Measurements from ENCODE around the gene KXD1. TPM values are rescaled to one million over a fixed set of nuclear protein-coding genes. Genes with fewer than 3 reads are reported as not detected.
A peak's percentile ranks its signal among the peaks of the same experiment; 100 is the strongest.
"Not testable (repeated sequence)": the region's sequence is repeated elsewhere in the genome, so short reads cannot be mapped to it uniquely, and the experiment has no call there.

Gene KXD1
- total RNA-seq, 3 donors from 2014 or later = 63.2 to 76.9 (median 68.8) TPM

GRCh38 chr19:18597809-18598660, 40.4 kb downstream of the KXD1 start:
- DNase-seq = peak in 1 of 3 donors; percentile 44
- TF ChIP-seq, protein P1, sequence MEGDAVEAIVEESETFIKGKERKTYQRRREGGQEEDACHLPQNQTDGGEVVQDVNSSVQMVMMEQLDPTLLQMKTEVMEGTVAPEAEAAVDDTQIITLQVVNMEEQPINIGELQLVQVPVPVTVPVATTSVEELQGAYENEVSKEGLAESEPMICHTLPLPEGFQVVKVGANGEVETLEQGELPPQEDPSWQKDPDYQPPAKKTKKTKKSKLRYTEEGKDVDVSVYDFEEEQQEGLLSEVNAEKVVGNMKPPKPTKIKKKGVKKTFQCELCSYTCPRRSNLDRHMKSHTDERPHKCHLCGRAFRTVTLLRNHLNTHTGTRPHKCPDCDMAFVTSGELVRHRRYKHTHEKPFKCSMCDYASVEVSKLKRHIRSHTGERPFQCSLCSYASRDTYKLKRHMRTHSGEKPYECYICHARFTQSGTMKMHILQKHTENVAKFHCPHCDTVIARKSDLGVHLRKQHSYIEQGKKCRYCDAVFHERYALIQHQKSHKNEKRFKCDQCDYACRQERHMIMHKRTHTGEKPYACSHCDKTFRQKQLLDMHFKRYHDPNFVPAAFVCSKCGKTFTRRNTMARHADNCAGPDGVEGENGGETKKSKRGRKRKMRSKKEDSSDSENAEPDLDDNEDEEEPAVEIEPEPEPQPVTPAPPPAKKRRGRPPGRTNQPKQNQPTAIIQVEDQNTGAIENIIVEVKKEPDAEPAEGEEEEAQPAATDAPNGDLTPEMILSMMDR (IDR thresholded peaks at IDR 0.05) = no peak
- Histone ChIP-seq H3K36me3 (ENCODE audit: low read depth) (no peaks in the 10 kb centered on the region), H3K4me1 (ENCODE audit: low read depth) (peaks cover 14% of the 10 kb centered on the region), H3K9me3 (no peaks in the 10 kb centered on the region), H3K4me3 (no peak overlapping the region)
- no peak for ATAC-seq
- intact Hi-C loops (cut with DNase I, micrococcal nuclease) = loop anchor here in 1 of 2 donors (10.0 kb wide), 1 partner anchor 247 kb away; no protein-coding TSS in a partner anchor

DNA sequence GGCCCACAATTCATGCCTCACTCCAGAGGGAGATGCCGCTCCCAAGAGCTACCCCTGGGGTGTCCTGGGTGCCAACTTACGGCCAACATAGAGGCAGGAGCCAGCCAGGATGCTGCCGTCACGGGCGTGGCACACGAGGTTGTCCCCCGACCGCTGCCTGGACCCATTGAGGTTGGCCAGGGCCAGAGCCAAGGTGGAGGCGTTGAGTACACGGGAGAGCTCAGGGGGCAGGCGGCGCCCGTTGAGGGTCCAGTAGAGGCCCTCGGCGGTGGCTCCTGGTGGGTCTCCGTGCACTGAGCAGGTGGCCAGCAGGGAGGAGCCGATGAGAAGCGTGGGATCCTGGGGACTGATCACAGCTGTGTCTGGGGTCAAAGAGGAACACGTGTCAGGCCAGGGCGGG, 41.8 kb downstream of the KXD1 start:
- peak in 1 of 3 donors; percentile 49 for DNase-seq
- H3K9me3 ChIP-seq = no peaks in the 10 kb centered on the region
- H3K4me3 ChIP-seq = no peak overlapping the region
- peaks cover 14% of the 10 kb centered on the region for H3K4me1 ChIP-seq (ENCODE audit: low read depth)
- intact Hi-C loops (cut with DNase I, micrococcal nuclease) = loop anchor here in 1 of 2 donors (10.0 kb wide), 1 partner anchor 245 kb away; no protein-coding TSS in a partner anchor
- TF ChIP-seq, protein P1 (IDR thresholded peaks at IDR 0.05) = no peak
- ATAC-seq = no peak
- no peaks in the 10 kb centered on the region for H3K36me3 ChIP-seq (ENCODE audit: low read depth)

- H3K9me3 ChIP-seq; intact Hi-C loops (cut with DNase I, micrococcal nuclease); H3K4me3 ChIP-seq; H3K4me1 ChIP-seq (ENCODE audit: low read depth); ATAC-seq; H3K36me3 ChIP-seq (ENCODE audit: low read depth): not testable (repeated sequence)
- DNase-seq = peak in 1 of 3 donors; percentile 4
Observed at GRCh38 chr19:18600692-18601397, 43.2 kb downstream of the KXD1 start.

- H3K4me3 ChIP-seq = no peak overlapping the region
- no peaks in the 10 kb centered on the region for H3K36me3 ChIP-seq (ENCODE audit: low read depth)
- DNase-seq = no peak
- intact Hi-C loops (cut with DNase I, micrococcal nuclease) = no loop called here
- peaks cover 5% of the 10 kb centered on the region for H3K4me1 ChIP-seq (ENCODE audit: low read depth)
- no peak for ATAC-seq
- H3K9me3 ChIP-seq = no peaks in the 10 kb centered on the region
- TF ChIP-seq, protein P1 (IDR thresholded peaks at IDR 0.05) = no peak
Observed at GRCh38 chr19:18601875-18602274, 44.2 kb downstream of the KXD1 start.

DNA sequence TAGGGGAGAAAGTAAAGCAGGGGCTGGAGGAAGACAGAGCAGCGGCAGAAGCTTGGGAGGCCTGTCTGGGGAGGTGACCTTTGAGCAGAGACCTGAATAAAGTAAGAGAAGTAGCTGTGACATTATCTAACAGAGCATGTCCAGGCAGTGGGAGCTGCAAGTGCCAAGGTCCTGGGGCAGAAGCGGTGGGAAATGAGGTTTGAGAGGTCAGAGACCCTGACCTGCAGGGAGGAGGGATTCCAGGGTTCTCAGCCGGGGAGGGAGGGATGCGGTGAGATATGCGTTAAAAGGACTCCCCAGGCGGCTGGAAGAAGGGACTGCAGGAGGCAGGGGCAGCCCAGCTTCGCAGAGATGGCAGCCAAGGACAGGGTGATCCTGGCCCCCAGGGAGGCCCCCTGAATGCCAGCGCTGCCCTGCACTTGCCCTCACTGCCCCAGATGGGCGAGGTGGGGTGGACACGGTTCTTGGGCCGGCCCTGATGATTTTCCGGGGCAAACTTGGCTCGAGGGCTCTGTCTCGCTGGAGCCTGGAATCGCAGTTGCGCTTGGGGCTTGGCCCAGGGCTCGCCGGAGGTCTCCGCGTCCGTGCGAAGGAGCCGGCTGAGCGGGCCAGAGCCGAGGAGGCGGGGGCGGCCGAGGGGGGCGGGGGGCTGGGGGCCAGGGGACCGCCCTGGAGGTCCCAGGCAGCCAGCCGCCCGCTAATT, 45.7 kb downstream of the KXD1 start:
- ATAC-seq (peak; percentile 44), DNase-seq (peak in 2 of 3 donors; percentile 7 to 29)
- Histone ChIP-seq H3K9me3 (no peaks in the 10 kb centered on the region), H3K4me1 (ENCODE audit: low read depth) (peaks cover 10% of the 10 kb centered on the region), H3K4me3 (no peak overlapping the region), H3K36me3 (ENCODE audit: low read depth) (no peaks in the 10 kb centered on the region)
- TF ChIP-seq, protein P1 (IDR thresholded peaks at IDR 0.05) = no peak
- intact Hi-C loops (cut with DNase I, micrococcal nuclease) = no loop called here
